Stimulated activated CD4-positive, alpha-beta T cell treated with anti-CD3 and anti-CD28 coated beads, Interleukin-2, amount 100 ng/mL, for 24 hours (primary cell): ENCODE measurements around the gene B4GALT6.

Source experiments
- DNase-seq, 2 donors: peaks; one replicate each; pipeline ENCODE4 v3.0.0-alpha.2; 2020

The B4GALT6 gene

GRCh38 chr18:31631526-31631925, 52.9 kb downstream of the B4GALT6 start:
- no peak for DNase-seq

- no peak for DNase-seq
Observed at GRCh38 chr18:31630549-31630948, 53.8 kb downstream of the B4GALT6 start.

- no peak for DNase-seq
Observed at GRCh38 chr18:31626409-31626808, 58.0 kb downstream of the B4GALT6 start.

GRCh38 chr18:31624892-31625640, 59.3 kb downstream of the B4GALT6 start:
- DNase-seq, result no peak

GRCh38 chr18:31619291-31619690, 65.1 kb downstream of the B4GALT6 start:
- no peak for DNase-seq

GRCh38 chr18:31618801-31619200, 65.6 kb downstream of the B4GALT6 start:
- no peak for DNase-seq

GRCh38 chr18:31617031-31617717, 67.2 kb downstream of the B4GALT6 start:
- DNase-seq, result no peak

- DNase-seq, result no peak
Observed at GRCh38 chr18:31616586-31616985, 67.8 kb downstream of the B4GALT6 start.

GRCh38 chr18:31614044-31614443, 70.3 kb downstream of the B4GALT6 start:
- no peak for DNase-seq

- no peak for DNase-seq
Observed at GRCh38 chr18:31612124-31612523, 72.3 kb downstream of the B4GALT6 start.

- no peak for DNase-seq
Observed at GRCh38 chr18:31611511-31611910, 72.9 kb downstream of the B4GALT6 start.

GRCh38 chr18:31610286-31611205, 73.8 kb downstream of the B4GALT6 start:
- no peak for DNase-seq

GRCh38 chr18:31609886-31610285, 74.5 kb downstream of the B4GALT6 start:
- DNase-seq, result no peak

GRCh38 chr18:31607384-31607783, 77.0 kb downstream of the B4GALT6 start:
- DNase-seq, result no peak

- DNase-seq, result no peak
Observed at GRCh38 chr18:31606265-31606664, 78.1 kb downstream of the B4GALT6 start.

- no peak for DNase-seq
Observed at GRCh38 chr18:31603315-31603714, 81.1 kb downstream of the B4GALT6 start.

GRCh38 chr18:31598021-31598805, 86.2 kb downstream of the B4GALT6 start:
- no peak for DNase-seq

- DNase-seq, result no peak
Observed at GRCh38 chr18:31596081-31596872, 88.1 kb downstream of the B4GALT6 start.

GRCh38 chr18:31595121-31595771, 89.1 kb downstream of the B4GALT6 start:
- no peak for DNase-seq

- DNase-seq, result no peak
Observed at GRCh38 chr18:31592506-31593157, 91.7 kb downstream of the B4GALT6 start.

GRCh38 chr18:31591628-31592027, 92.8 kb downstream of the B4GALT6 start, which contains the start of gene TTR:
Gene TTR (plus strand): TSS chr18:31591877. CDS start chr18:31591903, 26 bp downstream.
- no peak for DNase-seq
